Lower leg skin (tissue), 3 donors: ENCODE measurements around the gene C19orf33.

Experiments
- CTCF ChIP-seq, 3 donors: fragments of 450-650 bp; IDR thresholded peaks; one replicate each; pipeline ENCODE4 v1.5.1; 2016; ENCODE audit warnings: antibody characterized with exemption in 3 of 3, mild to moderate bottlenecking in 3 of 3, moderate library complexity in 2 of 3
- POLR2A ChIP-seq, 2 donors: fragments of 450-650 bp; IDR thresholded peaks; one replicate each; pipeline ENCODE4 v1.6.1; 2016 to 2017; ENCODE audit warnings: antibody characterized with exemption in 2 of 2, mild to moderate bottlenecking in 1 of 2, moderate library complexity in 1 of 2

GRCh38 chr19:38333245-38333644 is 29.2 kb downstream of the C19orf33 start:
- TF ChIP-seq CTCF (IDR thresholded peaks at IDR 0.05): no peak
- TF ChIP-seq POLR2A (IDR thresholded peaks at IDR 0.05): no peak
